SU-DHL-6 (cell line): Measurements from ENCODE around the gene F2R.

ENCODE experiments used
- CTCF ChIP-seq: fragments of 200-600 bp; sonication (generic); IDR thresholded peaks from one replicate; pipeline ENCODE4 v1.5.1; 2017; ENCODE audit warnings: antibody characterized with exemption, mild to moderate bottlenecking, low read length, moderate library complexity; ENCODE audit not compliant: insufficient read depth, poor library complexity, severe bottlenecking
- EZH2phosphoT487 ChIP-seq: fragments of 200-600 bp; sonication (generic), shearing (Covaris generic); conservative IDR thresholded peaks from 2 replicates; pipeline ENCODE4 v1.6.1; 2018; ENCODE audit warnings: mild to moderate bottlenecking, antibody characterized with exemption, low read length, moderate library complexity, mixed read lengths

DNA sequence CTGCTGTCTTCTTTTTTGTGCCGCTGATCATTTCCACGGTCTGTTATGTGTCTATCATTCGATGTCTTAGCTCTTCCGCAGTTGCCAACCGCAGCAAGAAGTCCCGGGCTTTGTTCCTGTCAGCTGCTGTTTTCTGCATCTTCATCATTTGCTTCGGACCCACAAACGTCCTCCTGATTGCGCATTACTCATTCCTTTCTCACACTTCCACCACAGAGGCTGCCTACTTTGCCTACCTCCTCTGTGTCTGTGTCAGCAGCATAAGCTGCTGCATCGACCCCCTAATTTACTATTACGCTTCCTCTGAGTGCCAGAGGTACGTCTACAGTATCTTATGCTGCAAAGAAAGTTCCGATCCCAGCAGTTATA, 17.1 kb downstream of the F2R start:
- TF ChIP-seq CTCF = no peak
- no peak for TF ChIP-seq EZH2phosphoT487
